Measurements from ENCODE around the gene RFC2.
"Not testable (repeated sequence)": the region's sequence is repeated elsewhere in the genome, so short reads cannot be mapped to it uniquely, and the experiment has no call there.

Gene RFC2

DNA sequence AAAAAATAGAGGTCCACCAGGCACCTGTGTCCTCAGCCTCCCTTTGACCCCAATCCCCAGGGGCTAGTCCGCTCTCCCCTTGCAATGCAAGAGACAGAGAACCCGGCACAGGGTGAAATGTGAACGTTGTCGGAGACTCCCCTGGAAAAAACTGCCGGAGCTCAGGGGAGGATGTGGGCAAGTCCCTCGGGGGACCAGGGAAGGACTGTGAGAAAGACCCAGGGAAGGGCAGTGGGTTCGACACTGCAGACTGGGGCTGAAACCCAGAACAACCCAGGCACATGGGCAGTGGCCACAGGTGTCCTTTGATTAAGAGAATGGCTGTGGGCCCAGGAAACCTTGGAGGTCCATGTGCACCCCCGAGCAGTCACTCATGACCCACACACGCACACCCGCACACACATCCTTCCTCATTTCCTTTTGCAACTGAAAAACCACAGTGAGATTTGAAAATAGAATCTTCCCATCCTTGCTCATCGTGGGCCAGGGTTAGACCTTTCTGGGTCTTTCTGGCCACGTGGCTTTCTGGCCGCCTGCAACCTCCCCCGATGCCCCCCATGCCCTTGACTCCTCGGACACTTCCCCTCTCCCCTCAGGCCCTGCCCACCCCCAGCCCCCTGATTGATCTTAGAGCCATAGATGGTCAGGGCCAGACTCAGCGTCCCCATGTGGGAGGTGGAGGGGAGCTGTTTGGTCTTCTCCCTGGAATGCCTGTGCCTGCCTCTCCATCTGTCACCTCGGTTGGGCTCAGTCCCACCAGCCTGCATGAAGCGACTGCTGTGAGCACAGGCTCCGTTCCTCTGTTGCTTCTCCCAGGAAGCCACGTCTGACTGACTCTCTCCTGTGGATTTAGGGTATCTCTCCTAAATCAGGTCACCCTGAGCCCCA, 36.5 kb downstream of the RFC2 start:
- no peak for DNase-seq (ENCODE audit: low read depth, low spot score)

DNA sequence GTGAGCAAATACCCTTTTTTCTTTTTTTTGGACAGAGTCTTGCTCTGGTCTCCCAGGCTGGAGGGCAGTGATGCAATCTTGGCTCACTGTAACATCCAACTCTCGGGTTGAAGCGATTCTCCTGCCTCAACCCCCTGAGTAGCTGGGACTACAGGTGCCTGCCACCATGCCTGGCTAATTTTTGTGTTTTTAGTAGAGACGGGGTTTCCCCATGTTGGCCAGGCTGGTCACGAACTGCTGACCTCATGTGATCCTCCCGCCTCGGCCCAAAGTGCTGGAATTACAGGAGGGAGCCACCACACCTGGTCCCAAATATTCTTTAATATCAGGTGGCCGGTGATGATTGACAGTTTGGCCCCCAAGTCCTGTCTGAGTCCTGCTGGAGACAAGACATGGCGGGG, 37.8 kb downstream of the RFC2 start:
- DNase-seq (ENCODE audit: low read depth, low spot score): no peak

DNA sequence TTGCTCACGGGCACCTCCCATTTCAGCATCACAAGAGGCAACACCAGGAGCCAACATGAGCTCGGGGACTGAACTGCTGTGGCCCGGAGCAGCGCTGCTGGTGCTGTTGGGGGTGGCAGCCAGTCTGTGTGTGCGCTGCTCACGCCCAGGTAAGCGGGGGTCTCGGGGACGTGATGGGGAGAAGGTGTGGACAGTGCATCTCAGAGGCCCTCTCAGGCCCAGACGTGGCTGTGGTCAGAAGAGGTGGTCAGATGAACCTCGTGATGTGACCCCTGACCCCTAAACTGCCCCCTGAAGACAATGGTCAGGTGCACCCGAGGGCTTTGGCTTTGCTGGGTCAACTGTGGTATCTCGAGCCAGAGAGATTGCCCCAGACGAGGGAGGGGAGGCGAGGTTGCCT, 38.3 kb downstream of the RFC2 start:
- no peak for DNase-seq (ENCODE audit: low read depth, low spot score)

DNA sequence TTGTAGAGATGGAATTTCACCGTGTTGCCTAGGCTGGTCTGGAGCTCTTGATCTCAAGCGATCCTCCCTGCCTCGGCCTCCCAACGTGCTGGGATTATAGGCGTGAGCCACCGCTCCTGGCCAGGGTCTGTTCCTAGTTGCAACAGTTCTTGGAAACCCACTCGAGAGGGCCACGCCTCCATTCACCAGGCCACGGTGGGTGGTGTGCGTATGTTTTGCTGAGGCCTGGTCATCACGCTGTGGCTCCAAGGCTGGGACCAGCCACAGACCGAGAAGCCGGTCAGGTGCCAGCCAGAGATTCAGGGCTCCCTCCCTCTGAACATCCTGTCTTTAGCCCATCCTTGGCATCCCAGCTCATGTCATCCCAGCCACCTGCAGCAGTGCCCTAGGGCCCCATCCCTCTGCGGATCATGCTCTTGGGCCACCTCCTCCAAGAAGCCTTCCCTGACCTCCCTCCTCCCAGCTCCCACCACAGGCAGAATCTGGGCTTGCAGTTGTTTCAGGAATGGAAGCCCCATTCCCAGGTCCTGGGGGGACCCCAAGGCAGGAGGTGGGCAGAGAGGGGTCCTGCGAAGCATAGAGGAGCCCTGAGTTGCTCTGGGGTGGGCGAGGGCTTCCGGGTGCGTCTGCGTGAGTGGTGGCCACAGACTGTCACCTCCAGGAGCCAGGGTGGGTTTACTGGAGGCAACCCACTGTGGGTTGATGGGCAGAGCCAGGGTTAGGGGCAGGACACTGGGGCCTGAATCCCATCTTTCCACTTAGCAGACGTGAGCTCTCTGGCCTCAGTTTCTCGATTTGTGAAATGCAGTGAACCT, 39.2 kb downstream of the RFC2 start:
- DNase-seq (ENCODE audit: low read depth, low spot score): no peak

DNA sequence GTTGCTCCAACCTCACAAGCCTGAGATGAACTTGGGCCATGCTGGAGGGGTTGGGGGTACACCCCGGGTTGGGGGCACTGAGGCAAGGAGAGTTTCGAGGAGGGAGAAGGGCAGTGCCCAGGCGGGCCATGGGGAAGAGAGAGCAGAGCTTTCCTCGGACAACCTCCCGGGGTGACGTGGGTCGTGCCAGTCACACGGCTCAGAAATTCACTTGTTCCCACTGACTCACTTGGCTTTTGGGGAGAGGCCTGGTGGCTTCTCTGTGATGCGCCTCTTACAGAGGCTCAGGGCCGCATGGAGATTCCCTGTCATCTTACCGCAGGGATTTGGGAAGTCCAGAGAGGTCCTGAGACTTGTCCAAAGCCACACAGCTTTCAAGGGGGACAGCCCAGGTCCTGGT, 41.5 kb downstream of the RFC2 start:
- DNase-seq (ENCODE audit: low read depth, low spot score): no peak

DNA sequence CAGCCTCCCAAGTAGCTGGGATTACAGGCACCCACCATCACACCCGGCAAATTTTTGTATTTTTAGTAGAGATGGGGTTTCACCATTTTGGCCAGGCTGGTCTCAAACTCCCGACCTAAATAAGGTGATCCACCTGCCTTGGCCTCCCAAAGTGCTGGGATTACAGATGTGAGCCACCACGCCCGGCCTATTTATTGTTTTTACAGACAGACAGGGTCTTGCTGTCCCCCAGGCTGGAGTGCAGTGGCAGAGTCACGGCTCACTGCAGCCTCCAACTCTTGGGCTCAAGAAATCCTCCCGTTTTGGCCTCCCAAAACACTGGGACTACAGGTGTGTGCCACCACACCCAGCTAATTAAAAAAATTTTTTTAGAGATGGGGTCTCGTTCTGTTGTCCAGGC, 46.0 kb downstream of the RFC2 start:
- DNase-seq (ENCODE audit: low read depth, low spot score): not testable (repeated sequence)

DNA sequence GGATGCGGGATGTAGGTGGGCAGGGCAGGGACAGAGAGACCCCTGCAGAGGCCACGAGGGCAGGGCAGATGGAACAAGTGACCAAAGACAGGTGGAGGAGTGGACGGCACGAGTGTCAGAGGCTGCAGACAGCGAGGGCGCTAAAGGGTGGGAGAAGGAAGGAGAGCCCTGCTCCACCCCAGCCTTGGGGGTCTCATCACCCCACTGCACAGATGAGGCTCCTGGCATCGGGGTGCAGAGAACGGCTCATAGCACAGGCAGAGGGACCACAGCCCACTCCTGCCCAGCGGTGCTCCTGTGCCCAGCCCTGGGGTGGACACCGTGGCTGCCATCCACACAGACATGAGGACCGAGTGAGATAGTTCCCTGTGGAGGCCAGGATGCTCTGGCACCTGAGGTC, 46.6 kb downstream of the RFC2 start:
- no peak for DNase-seq (ENCODE audit: low read depth, low spot score)

DNA sequence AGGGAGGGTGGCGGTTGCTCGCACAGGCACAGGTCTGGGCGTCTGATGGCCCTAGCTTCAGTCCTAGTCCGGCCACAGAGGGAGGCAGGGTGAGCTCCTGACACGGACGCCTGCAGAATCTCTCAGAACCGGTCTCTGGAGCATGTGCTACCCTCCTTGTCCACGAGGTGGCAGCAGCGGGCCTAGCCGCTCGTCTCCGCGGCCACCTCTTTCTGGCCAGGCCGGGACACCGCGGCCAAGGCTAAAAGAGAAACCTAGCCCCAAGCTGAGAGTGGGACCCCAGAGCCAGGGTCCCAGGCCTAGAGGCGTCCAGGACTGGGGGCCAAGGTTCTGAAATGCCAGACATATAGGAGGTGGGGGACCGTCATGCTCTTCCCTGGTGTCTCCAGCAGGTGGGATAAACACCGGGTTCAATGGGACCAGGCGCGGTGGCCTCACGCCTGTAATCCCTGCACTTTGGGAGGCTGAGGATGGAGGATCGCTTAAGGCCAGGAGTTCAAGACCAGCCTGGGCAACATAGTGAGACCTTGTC, 47.5 kb downstream of the RFC2 start:
- DNase-seq (ENCODE audit: low read depth, low spot score): peak; percentile 26

DNA sequence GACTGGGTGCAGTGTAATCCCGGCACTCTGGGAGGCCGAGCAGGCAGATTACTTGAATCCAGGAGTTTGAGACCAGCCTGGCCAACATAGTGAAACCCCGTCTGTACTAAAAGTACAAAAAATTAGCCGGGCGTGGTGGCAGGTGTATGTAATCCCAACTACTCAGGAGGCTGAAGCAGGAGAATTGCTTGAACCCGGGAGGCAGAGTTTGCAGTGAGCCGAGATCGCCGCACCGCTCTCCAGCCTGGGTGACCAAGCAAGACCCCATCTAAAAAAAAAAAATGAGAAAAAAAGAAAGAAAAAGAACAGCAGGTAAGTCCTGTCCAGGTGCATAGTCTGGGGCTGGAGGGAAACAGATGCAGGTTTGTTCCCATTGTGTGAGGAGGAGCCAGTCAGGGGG, 48.1 kb downstream of the RFC2 start:
- not testable (repeated sequence) for DNase-seq (ENCODE audit: low read depth, low spot score)

DNA sequence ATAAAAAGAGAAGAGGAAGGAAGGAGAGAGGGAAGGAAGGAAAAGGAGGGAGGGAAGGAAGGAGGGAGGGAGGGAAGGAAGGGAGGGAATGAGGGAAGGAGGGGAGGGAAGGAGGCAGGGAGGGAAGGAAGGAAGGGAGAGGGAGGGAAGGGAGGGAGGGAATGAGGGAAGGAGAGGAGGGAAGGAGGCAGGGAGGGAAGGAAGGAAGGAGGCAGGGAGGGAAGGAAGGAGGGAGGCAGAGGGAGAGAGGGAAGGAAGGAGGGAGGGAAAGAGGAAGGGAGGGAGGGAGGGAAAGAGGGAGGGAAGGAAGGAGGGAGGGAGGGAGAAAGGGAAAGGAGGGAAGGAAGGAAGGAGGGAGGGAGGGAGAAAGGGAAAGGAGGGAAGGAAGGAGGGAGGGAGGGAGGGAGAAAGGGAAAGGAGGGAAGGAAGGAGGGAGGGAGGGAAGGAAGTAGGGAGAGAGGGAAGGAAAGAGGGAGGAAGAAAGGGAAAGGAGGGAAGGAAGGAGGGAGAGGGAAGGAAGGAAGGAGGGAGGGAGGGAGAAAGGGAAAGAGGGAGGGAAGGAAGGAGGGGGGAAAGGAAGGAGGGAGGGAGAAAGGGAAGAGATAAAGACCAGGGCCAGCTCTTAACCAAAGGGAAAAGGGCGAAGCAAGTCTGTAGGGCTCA, 50.1 kb downstream of the RFC2 start:
- DNase-seq (ENCODE audit: low read depth, low spot score): no peak

DNA sequence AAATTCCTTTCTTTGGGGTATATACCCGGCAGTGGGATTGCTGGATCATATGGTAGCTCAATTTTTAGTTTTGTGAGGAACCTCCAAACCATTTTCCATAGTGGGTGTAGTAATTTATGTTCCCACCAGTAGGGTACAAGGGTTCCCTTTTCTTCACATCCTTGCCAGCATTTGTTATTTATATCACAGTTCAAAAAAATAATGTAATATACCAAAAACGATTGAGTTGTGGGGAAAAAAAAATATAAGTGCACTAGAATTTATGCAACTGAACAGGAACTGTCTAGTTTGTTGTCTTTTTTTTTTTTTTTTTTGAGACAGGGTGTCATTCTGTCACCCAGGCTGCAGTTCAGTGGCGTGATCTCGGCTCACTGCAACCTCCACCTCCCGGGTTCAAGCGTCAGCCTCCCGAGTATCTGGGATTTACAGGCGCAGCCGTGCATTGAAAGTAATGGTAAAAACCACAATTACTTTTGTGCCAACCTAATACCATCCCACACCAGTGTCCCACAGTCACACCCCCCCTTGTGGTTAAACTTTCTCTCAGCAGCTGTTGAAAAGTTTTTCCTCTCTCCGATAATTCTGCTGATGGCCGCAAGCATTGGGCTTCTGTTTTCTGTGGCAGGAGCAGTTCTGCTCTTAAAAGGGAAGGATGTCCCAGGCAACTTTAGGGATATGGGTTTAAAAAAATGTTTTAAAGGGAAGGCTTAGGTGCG, 51.2 kb downstream of the RFC2 start:
- DNase-seq (ENCODE audit: low read depth, low spot score): no peak

DNA sequence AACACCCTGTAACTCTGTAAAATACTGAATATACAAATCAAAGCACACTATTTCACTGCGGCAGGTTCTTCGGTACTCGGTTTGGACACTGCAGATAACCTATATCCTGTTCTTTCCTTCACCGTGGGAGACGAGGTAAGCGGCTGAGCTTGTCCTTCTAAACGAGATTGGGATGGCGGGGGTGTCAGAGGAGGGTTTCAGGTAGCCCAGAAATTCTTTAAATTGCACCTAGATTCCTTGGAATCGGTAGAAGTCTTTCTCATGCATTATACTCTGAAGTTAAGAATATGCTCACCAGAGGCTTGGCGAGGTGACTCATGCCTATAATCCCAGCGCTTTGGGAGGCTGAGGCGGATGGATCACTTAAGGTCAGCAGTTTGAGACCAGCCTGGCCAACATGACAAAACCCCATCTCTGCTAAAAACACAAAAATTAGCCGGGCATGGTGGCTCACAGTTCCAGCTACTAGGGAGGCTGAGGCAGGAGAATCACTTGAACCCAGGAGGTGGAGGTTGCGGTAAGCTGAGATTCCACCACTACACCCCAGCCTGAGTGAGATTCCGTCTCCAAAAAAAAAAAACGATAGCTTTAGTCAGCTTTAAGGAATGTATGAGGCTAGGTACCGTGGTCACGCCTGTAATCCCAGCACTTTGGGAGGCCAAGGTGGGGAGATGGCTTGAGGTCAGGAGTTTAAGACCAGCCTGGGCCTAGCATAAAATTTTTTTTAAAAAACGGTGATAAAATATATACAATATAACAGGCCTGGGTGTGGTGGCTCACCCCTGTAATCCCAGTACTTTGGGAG, 54.4 kb downstream of the RFC2 start:
- DNase-seq (ENCODE audit: low read depth, low spot score): no peak

DNA sequence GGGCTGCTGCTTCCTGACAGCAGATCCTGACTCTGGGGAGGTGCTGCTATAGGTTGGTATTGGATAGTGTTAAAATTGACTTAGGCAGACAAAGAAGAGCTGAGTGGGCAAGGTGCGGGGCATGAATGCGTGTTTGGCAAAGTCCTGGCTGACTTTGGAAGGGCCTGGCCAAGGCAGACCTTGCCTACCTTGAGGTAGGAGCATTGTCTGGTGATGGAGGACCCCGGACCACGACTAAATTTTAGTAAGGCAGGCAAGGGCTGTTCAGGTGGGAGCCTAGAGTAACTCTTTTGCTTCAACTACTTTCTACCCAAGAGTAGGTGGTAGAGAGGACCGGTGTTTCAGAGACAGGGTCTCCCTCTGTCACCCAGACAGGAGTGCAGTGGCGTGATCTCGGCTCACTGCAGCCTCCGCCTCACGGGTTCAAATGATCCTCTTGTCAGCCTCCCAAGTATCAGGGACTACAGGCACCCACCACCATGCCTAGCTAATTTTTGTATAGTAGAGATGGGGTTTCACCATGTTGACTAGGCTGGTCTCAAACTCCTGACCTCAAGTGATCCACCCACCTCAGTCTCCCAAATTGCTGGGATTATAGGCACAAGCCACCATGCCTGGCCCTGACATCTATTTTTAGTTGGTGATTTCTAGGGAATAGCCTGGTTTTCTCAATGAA, 56.6 kb downstream of the RFC2 start:
- DNase-seq (ENCODE audit: low read depth, low spot score): no peak

DNA sequence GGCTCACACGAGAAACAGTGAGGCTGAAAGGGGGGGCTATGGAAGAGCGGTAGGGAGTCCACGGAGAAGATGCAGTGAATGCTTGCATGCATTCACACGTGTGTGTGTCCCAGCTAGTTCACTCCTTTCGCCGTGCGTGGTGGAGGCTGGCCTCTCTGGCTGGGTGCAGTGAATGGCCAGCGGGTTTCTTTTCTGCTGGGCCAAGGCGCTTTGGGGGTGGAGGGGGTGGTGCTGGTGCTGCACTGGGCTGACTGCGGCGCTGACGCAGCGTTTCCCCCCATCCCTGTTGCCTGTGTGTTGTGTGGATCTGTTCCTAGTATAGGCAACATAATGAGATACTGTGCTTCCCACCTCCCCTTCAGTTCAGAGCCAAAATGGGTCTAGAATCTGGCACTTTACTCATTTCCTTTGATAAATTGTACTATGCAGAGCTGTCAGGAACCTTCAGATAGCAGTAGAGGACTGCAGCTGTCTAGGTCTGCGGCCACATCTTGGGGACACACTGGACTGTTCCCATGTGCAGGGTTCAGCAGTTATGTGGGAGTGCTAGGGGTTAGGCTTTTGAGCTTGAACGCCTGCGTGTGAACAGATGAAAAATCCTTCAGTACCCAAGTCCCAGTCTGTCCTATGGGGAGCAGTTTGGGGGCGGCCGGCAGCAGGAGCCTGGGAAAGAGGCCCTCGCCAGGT, 58.1 kb downstream of the RFC2 start:
- not testable (repeated sequence) for DNase-seq (ENCODE audit: low read depth, low spot score)

DNA sequence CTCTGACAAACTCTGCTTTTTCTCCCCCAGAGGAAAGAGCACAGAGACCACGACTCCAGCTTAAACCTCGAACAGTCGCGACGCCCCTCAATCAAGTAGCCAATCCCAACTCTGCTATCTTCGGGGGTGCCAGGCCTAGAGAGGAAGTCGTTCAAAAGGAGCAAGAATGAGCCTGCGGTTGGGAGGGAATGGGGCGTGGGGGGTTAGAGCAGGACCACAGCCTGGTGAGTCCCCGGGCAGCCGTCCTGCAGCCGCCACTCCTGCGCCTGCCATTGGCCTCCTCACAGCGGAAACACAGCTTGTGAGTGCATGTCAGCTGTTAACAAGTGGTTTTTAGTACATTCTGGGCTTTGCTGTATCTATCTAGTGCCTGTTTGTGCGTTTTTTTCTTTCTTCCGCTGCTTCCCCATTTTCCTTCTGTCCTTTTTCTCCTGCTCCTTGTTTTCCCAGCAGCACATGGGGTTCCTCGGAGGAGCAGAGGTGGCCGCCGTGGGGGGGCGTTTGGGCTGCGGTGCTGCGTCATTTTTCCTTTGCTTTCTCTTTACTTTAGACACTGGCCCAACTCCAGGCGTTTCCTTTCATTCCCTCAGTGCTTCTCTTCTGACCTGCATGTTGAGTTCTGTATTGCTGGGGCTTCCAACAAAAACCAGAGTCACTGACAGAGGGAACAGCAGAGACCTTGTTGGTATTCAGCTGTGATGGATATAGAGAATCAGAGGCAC, 58.9 kb downstream of the RFC2 start:
- DNase-seq (ENCODE audit: low read depth, low spot score): not testable (repeated sequence)

DNA sequence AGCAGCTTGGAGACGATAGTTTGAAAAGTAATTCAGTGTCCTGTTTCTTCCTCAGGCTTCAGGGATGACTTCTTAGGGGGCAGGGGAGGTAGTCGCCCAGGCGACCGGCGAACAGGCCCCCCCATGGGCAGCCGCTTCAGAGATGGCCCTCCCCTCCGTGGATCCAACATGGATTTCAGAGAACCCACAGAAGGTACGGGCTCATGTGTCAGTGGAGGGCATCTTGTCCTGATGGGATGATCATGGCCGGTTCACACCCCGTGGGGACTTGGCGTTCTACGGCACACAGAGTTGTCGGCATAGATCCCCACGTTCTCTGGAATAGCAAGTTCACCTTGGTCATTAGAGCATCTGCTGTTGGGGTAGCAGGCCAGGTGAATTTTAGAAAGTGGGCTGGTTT, 59.5 kb downstream of the RFC2 start:
- no peak for DNase-seq (ENCODE audit: low read depth, low spot score)

DNA sequence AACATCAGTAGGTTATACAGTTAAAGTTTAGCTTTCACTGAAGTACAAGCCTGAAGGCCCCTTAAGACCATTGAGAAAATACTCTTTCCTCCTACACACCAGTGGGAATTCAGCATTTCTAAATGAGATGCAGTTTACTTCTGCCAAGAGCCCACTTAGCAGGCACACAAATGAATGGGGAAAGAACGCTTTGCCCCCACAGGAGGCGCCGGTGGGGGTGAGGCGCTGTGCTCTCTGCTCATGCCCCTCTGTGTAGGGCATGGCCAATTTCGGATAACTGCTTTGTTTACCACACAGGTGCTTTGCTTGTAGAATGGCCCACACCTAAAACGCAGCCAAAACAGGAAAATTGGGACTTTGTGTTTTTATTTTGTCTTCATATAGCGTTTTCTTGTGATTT, 60.3 kb downstream of the RFC2 start:
- no peak for DNase-seq (ENCODE audit: low read depth, low spot score)

DNA sequence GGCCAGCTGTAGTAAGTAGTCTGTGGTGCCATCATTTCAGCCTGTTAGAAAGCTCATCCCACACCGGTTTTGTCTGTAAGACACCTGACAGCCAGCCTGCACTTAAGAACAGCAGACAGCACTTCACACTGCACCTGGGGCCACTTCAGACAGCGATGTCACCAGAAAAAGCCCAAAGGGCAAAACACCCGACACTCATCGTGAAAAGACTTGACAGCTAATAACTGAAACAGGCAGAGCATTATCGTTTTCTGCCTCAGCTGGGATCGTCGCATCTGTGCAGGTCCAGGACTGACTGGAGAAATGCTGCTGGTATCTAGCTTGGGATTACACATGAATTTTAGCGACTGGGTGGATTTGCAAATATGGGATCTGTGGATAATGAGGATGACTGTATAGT, 61.1 kb downstream of the RFC2 start:
- DNase-seq (ENCODE audit: low read depth, low spot score): no peak

DNA sequence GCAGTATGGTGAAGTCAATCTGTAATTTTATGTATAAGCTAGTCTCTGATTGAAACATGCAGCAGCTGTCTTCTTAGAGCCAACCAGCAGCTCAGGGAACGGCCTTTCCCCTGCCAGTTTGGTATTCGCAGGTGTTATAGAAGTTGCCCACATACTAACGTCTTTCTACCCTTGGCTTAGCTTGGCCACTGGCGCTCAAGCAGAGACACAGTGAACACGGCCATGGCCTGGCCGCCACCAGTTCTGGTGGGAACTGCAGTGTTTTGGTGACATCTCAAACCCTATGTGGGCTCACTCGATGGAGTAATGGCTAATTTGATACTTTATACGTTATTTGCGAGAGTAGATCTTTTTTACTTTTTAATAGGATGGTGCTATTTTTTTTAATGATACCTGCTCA, 63.0 kb downstream of the RFC2 start:
- no peak for DNase-seq (ENCODE audit: low read depth, low spot score)
